GM19452 (cell line): ENCODE data around the gene TRPV4.
"Not testable (repeated sequence)": the region's sequence is repeated elsewhere in the genome, so short reads cannot be mapped to it uniquely, and the experiment has no call there.

Experiments used
- ATAC-seq: cut with Tn5 transposase; IDR thresholded peaks from one replicate; pipeline ENCODE4 v1.9.1; 2021; ENCODE audit not compliant: unreplicated experiment

The TRPV4 gene

GRCh38 chr12:109861689-109862314 is 28.6 kb upstream of the TRPV4 start:
- no peak for ATAC-seq

- ATAC-seq = no peak
These were observed 27.8 kb upstream of the TRPV4 start for GRCh38 chr12:109860977-109861376.

- ATAC-seq = no peak
These were observed 25.6 kb upstream of the TRPV4 start for GRCh38 chr12:109858764-109859163.

- ATAC-seq = no peak
These were observed 24.5 kb upstream of the TRPV4 start for GRCh38 chr12:109857715-109858114.

GRCh38 chr12:109855377-109855776 is 22.2 kb upstream of the TRPV4 start:
- ATAC-seq = no peak

GRCh38 chr12:109850518-109850917 is 17.3 kb upstream of the TRPV4 start:
- not testable (repeated sequence) for ATAC-seq

GRCh38 chr12:109847142-109847735 is 14.0 kb upstream of the TRPV4 start:
- no peak for ATAC-seq

- ATAC-seq = no peak
These were observed 12.6 kb upstream of the TRPV4 start for GRCh38 chr12:109845824-109846205.

GRCh38 chr12:109844983-109845823 is 12.0 kb upstream of the TRPV4 start:
- peak; percentile 86 for ATAC-seq

- ATAC-seq = no peak
These were observed 10.9 kb upstream of the TRPV4 start for GRCh38 chr12:109844091-109844490.

- no peak for ATAC-seq
These were observed 8.8 kb upstream of the TRPV4 start for GRCh38 chr12:109842021-109842420.

GRCh38 chr12:109841356-109841755 is 8.2 kb upstream of the TRPV4 start:
- no peak for ATAC-seq

GRCh38 chr12:109840305-109841074 is 7.3 kb upstream of the TRPV4 start:
- no peak for ATAC-seq

GRCh38 chr12:109839444-109839843 is 6.2 kb upstream of the TRPV4 start:
- ATAC-seq = no peak

GRCh38 chr12:109836916-109837315 is 3.7 kb upstream of the TRPV4 start:
- ATAC-seq = no peak

GRCh38 chr12:109835827-109836226 is 2.6 kb upstream of the TRPV4 start:
- ATAC-seq = no peak

- ATAC-seq = no peak
These were observed 474 bp downstream of the TRPV4 start for GRCh38 chr12:109832541-109833306.

GRCh38 chr12:109831929-109832328 is 1.3 kb downstream of the TRPV4 start:
- no peak for ATAC-seq

GRCh38 chr12:109831365-109831764 is 1.8 kb downstream of the TRPV4 start:
- ATAC-seq = no peak

- no peak for ATAC-seq
These were observed 2.5 kb downstream of the TRPV4 start for GRCh38 chr12:109830718-109831117.

GRCh38 chr12:109830267-109830666 is 2.9 kb downstream of the TRPV4 start:
- no peak for ATAC-seq
